Measurements from ENCODE around the gene SYNM. TPM values are rescaled to one million over a fixed set of nuclear protein-coding genes. Genes with fewer than 3 reads are reported as not detected.

SYNM gene
- total RNA-seq, 1 donor from 2014 or later = 19.5 TPM

GRCh38 chr15:99126930-99127329 is 22.1 kb downstream of the SYNM start:
- ATAC-seq (no peak), DNase-seq (no peak)
- Histone ChIP-seq H3K9me3 (no peaks in the 10 kb centered on the region), H3K4me1 (peaks cover 16% of the 10 kb centered on the region), H3K27me3 (no peaks in the 10 kb centered on the region), H3K27ac (no peak overlapping the region), H3K36me3 (no peaks in the 10 kb centered on the region), H3K4me3 (no peak overlapping the region)
- no peak for TF ChIP-seq CTCF (IDR thresholded peaks at IDR 0.05)
- intact Hi-C loops (cut with DNase I) = no loop called here

- intact Hi-C loops (cut with DNase I) = no loop called here
- H3K4me3 ChIP-seq = no peak overlapping the region
- DNase-seq (no peak), ATAC-seq (no peak)
- H3K4me1 ChIP-seq = peaks cover 16% of the 10 kb centered on the region
- TF ChIP-seq CTCF (IDR thresholded peaks at IDR 0.05) = no peak
- no peaks in the 10 kb centered on the region for H3K9me3 ChIP-seq
- H3K27me3 ChIP-seq = no peaks in the 10 kb centered on the region
- H3K27ac ChIP-seq = no peak overlapping the region
- no peaks in the 10 kb centered on the region for H3K36me3 ChIP-seq
These were observed 22.9 kb downstream of the SYNM start for GRCh38 chr15:99127773-99128172.

- Histone ChIP-seq H3K9me3 (no peaks in the 10 kb centered on the region), H3K27ac (no peak overlapping the region), H3K4me3 (no peak overlapping the region), H3K4me1 (peaks cover 13% of the 10 kb centered on the region), H3K36me3 (no peaks in the 10 kb centered on the region), H3K27me3 (no peaks in the 10 kb centered on the region)
- ATAC-seq (no peak), DNase-seq (no peak)
- intact Hi-C loops (cut with DNase I) = no loop called here
- TF ChIP-seq CTCF (IDR thresholded peaks at IDR 0.05) = no peak
These were observed 23.5 kb downstream of the SYNM start for GRCh38 chr15:99128411-99128810.

GRCh38 chr15:99129644-99130043 is 24.8 kb downstream of the SYNM start:
- no peak for ATAC-seq
- Histone ChIP-seq H3K4me3 (no peak overlapping the region), H3K9me3 (no peaks in the 10 kb centered on the region), H3K27me3 (no peaks in the 10 kb centered on the region), H3K36me3 (no peaks in the 10 kb centered on the region), H3K4me1 (peaks cover under 1% of the 10 kb centered on the region), H3K27ac (no peak overlapping the region)
- no peak for TF ChIP-seq CTCF (IDR thresholded peaks at IDR 0.05)
- intact Hi-C loops (cut with DNase I) = no loop called here
- DNase-seq = no peak

- Histone ChIP-seq H3K4me3 (no peak overlapping the region), H3K36me3 (no peaks in the 10 kb centered on the region), H3K27me3 (no peaks in the 10 kb centered on the region), H3K4me1 (no peaks in the 10 kb centered on the region), H3K9me3 (no peaks in the 10 kb centered on the region), H3K27ac (no peak overlapping the region)
- no peak for TF ChIP-seq CTCF (IDR thresholded peaks at IDR 0.05)
- DNase-seq (no peak), ATAC-seq (no peak)
- intact Hi-C loops (cut with DNase I) = no loop called here
These were observed 25.4 kb downstream of the SYNM start for GRCh38 chr15:99130314-99130713.

- ATAC-seq (no peak), DNase-seq (no peak)
- H3K4me3 ChIP-seq = no peak overlapping the region
- no peaks in the 10 kb centered on the region for H3K36me3 ChIP-seq
- no peak overlapping the region for H3K27ac ChIP-seq
- TF ChIP-seq CTCF (IDR thresholded peaks at IDR 0.05) = no peak
- H3K27me3 ChIP-seq = no peaks in the 10 kb centered on the region
- intact Hi-C loops (cut with DNase I) = no loop called here
- H3K9me3 ChIP-seq = no peaks in the 10 kb centered on the region
- H3K4me1 ChIP-seq = no peaks in the 10 kb centered on the region
These were observed 26.0 kb downstream of the SYNM start for GRCh38 chr15:99130765-99131440.
